GM19043 (cell line): ENCODE results near the gene PLCG2.
"Not testable (repeated sequence)": the region's sequence is repeated elsewhere in the genome, so short reads cannot be mapped to it uniquely, and the experiment has no call there.

Experiments used
- ATAC-seq: cut with Tn5 transposase; IDR thresholded peaks from one replicate; pipeline ENCODE4 v1.9.1; 2021; ENCODE audit warnings: low read depth; ENCODE audit not compliant: unreplicated experiment

PLCG2 gene

GRCh38 chr16:81778861-81779535 lies at the start of gene PLCG2:
Gene PLCG2 (plus strand): TSS chr16:81779291. CDS start chr16:81785990, 6,699 bp downstream.
- peak; percentile 81 for ATAC-seq

DNA sequence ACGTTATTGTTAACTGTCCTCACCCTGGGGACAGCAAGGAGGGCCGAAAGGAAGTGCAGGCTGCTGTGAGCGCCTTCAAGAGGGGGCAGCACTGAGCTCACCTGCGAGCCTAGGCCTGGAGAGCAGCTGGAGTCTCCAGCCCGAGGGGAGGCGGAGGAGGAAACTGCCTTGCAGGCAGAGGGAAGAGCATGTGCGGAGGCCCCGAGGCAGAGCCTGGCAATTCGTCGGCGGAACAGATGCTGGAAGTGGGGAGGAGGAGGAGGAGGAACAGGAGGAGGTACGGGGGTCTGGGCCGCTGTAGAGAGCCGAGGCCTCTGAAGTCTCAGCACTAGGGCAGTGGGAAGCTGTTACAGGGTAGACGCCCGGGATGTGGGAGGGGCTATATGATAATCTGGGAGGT lies 49.6 kb upstream of the PLCG2 start:
- ATAC-seq, result no peak

DNA sequence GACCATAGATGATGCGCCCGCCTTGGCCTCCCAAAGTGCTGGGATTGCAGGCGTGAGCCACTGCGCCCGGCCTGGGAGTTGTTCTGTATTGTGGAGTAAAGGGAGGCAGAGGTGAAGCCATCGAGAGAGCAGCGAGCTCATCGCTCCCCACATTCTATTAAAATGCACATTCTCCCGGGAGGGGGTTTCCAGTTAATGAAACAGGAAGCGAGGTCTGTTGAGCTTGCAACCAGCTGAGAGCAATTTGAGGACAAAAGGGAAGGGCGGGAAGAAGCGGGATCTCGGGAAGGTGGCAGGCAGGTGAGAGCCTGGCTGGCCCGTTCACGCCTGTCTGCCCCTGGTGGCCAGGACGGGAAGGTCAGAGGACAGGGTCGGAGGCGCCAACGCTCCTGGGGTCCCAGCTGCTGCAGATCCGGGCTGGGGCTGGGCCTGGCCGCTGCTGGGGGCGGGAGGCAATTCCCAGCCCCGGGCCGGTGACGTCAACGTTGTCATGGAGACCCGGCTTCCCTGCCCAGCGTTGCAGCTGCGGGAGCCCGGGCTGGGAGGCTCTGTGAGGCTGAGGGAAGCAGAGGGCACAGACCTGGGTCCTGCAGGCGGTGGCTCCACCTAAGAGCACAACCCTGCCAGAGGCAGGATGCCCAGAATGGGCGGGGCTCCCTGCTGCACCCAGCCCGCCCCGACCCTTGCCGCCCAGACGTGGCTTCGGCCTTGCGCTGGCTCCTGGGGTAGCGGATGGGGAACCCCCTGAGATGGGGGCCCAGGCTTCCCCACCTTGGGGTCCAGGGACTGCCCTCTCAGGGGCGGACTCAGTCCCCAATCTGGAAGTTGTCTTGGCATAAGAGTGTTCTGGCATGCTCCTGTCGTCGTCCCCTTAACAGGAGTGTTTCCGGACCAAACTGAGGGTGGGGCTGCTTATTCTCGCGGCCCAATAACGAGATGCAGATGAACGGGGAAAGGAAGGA lies 48.7 kb upstream of the PLCG2 start:
- peak; percentile 63 for ATAC-seq

- no peak for ATAC-seq
Observed at GRCh38 chr16:81731649-81732048, 47.4 kb upstream of the PLCG2 start.

DNA sequence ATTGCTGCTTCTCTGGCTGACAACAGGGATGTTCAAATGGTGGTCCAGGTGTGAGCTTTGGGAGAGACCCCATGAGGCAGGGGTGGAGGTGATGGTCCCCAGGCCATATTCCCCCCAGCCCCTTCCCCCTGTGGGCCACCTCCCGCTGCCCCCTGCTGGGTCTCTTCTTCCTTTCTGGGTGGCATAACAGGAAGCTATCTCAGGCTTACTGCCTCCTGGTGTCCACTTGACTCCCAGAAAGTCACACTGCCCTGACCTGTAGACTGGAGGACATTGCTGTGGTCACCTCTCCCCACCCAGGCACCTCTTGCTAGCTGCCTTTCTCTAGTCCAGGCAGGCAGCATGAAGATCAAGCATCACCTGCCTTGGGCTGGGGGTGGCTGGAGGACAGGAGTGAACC lies 46.4 kb upstream of the PLCG2 start:
- no peak for ATAC-seq

DNA sequence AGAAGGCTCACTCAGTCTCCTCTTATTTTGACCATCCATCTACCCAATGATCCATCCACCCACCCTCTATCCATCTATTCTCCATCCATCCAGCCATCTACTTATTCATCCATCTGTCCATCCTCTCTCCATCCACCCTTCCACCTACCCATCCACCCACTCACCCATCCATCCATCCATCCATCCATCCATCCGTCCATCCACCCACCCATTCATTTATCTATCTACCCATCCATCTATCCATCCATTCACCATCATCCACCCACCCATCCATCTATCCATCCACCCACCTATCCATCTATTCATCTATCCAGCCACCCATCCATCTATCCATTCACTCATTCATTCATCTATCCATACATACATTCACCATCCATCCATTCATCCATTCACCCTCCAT lies 45.8 kb upstream of the PLCG2 start:
- ATAC-seq, result no peak

GRCh38 chr16:81734632-81735434 lies 44.3 kb upstream of the PLCG2 start:
- no peak for ATAC-seq

DNA sequence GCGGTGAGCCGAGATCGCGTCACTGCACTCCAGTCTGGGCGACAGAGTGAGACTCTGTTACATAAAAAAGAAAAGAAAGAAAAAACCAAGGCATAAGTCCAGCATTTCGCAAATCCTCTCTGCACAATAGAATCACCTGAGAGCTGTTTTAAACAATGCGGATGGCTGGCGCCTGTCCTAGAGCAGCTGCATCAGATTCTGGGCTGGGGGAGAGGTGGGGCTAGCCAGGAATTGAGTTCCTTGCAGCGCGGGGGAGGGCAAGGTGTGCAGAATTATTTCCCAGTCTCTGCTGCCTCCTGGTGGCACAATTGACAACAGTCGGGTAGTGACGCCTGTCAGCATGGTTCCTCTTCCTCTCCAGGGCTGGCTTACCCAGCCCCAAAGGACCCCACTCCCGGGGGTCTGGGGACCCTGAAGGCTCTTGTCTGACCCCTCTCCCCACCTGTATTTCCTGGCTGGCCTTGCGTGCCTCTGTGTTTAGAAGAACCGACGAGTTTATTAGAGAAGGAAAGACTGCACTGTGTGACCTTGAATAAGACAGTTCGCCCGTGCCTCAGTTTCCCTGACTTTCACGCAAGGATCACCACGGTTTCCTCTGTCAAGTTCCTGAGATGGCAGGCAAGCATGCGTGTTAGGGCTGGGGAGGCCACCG lies 41.1 kb upstream of the PLCG2 start:
- peak; percentile 48 for ATAC-seq

GRCh38 chr16:81738783-81739496 lies 40.2 kb upstream of the PLCG2 start:
- peak; percentile 37 for ATAC-seq

DNA sequence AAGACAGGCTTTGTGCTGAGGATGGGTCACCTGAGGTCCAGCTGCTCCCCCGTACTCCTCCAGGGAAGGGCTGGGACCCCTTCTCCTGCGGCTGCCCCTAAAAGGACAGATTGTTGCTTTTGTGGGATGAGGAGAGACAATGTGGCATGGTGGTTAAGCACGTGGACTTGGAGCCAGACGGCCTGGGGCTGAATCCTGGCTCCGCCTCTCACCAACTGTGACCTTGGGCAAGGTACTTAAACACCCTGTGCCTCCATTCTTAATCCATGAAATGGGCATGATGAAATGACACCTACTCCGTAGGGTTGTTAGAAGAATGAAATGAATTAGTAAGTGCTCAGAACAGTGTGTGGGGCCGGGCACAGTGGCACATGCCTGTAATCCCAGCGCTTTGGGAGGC lies 39.6 kb upstream of the PLCG2 start:
- no peak for ATAC-seq

GRCh38 chr16:81740169-81740568 lies 38.9 kb upstream of the PLCG2 start:
- ATAC-seq, result peak; percentile 64

GRCh38 chr16:81741430-81741770 lies 37.7 kb upstream of the PLCG2 start:
- ATAC-seq, result not testable (repeated sequence)

DNA sequence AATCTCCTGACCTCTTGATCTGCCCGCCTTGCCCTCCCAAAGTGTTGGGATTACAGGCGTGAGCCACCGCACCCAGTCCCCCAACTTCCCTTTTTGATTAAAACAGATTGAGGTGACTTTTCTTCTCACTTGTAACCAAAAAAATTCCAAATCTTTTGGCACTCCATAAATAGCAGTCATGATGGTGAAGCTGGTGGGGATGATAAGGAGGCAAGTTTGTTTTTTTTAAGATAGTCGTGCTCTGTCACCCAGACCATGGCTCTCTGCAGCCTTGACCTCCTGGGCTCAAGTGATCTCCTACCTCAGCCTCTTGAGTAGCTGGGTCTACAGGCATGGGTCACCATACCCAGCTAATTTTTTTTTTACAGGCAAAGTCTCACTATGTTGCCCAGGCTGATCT lies 34.7 kb upstream of the PLCG2 start:
- ATAC-seq, result no peak

DNA sequence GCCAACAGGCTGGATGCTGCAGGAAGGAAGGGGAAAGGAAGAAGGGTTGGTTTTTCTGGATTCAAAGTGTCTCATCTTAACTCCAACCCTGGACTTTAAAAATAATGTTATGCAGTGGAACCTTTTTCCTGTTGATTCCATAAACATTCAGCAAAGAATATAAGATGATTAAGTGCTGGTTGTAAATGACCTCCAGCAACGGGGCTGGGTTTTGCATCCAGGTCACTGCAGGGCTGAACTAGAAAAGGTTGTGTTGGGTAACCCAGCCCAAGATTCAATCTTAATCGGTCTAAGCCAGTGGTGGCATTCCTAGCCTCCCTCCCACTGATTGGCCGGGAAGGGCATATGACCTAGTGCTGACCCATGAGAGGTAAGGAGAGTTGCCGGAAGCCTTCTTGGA lies 34.2 kb upstream of the PLCG2 start:
- ATAC-seq, result no peak

- peak; percentile 62 for ATAC-seq
Observed at GRCh38 chr16:81745704-81746558, 33.2 kb upstream of the PLCG2 start.

DNA sequence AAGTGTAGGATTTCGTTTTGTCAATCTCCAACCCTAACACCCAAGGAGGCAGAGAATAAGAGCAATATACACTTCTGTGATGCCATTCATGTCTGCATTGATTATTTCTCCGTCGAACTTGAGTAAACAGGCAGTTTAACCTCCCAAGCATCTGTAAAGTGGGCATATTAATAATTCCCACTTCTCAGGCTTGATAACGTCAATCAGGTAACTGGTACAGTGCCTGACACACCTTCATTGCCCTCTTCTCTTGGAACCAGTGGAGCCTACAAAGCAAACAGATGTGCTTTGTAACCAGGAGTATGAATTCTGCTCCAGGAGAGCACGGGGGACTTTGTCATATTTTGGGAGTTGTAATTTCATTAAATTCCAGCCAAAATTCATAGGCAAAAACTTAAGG lies 32.5 kb upstream of the PLCG2 start:
- ATAC-seq, result no peak

DNA sequence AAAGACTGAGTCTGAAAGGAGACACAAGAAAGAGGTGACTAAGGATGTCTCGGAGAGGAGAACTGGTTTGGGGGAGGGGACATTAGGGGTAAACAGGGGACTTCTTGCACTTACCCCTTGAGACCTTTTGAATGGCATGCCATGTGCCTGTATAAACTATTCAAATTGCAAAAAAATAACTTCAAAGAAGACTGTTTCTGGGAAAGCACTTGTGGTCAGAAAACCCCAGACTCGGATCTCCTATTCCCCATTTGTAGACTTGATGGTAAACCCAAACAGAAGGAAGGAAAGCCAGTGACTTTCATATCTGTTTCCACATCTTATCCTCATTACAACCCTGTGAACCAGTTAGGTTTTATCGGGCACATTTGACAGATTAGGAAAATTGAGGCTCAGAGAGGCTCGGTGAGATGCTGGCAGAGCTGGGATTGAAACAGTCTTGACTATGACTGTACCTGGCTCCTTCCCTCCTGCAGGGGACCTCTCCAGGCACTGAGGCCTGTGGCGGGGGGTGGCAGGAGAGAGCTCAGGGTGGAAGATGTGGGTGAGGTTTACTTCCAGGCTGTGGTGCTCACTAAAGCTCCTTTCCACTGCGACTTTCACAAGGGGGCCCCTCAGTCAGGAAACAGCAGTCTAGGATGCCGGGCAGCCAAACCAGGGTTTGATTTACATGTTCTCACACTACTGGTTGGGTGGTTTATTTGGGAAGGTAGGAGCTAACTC lies 30.5 kb upstream of the PLCG2 start:
- ATAC-seq, result no peak

- ATAC-seq, result peak; percentile 87
Observed at GRCh38 chr16:81752225-81752875, 26.7 kb upstream of the PLCG2 start.
